SK-N-MC (cell line): ENCODE measurements around the gene DPP7.

Experiments used
- DNase-seq: peaks from one replicate; pipeline ENCODE4 v3.0.0-alpha.2; 2011; ENCODE audit warnings: low read depth, low spot score
- H3K27ac ChIP-seq: fragments of 200-600 bp; sonication (generic); 2 replicates; pipeline ENCODE4 v1.5.1; 2016; ENCODE audit warnings: mixed run types
- H3K36me3 ChIP-seq: fragments of 200-600 bp; sonication (generic); 2 replicates; pipeline ENCODE4 v1.6.1; 2017; ENCODE audit warnings: antibody characterized with exemption, low read length, mixed read lengths; ENCODE audit not compliant: insufficient read depth
- H3K4me3 ChIP-seq: fragments of 200-600 bp; sonication (generic); 2 replicates; pipeline ENCODE4 v1.5.1; 2016
- H3K9ac ChIP-seq: fragments of 200-600 bp; sonication (generic); 2 replicates; pipeline ENCODE4 v1.8.0; 2017; ENCODE audit warnings: mixed run types, mixed read lengths; ENCODE audit not compliant: insufficient read length
- H3K9me3 ChIP-seq: fragments of 200-600 bp; sonication (generic); 2 replicates; pipeline ENCODE4 v1.6.1; 2017; ENCODE audit warnings: low read depth, mild to moderate bottlenecking, antibody characterized with exemption, low read length, moderate library complexity, mixed read lengths
- EZH2 ChIP-seq: fragments of 200-600 bp; sonication (generic); IDR thresholded peaks from one replicate; pipeline ENCODE4 v1.6.1; 2017; ENCODE audit warnings: antibody characterized with exemption
- FOXP2 ChIP-seq: optimal IDR thresholded peaks from 2 replicates; pipeline ENCODE3; 2011; ENCODE audit warnings: mild to moderate bottlenecking, moderate library complexity; ENCODE audit not compliant: insufficient read depth; ENCODE audit errors: extremely low read length, control extremely low read depth
- POLR2AphosphoS5 ChIP-seq: IDR thresholded peaks from 2 replicates; pipeline ENCODE4 v1.6.1; 2012; ENCODE audit warnings: mild to moderate bottlenecking, low read depth, low read length, borderline replicate concordance

DPP7 gene

GRCh38 chr9:137071282-137071681, 43.3 kb downstream of the DPP7 start:
- H3K4me3 ChIP-seq = peak overlapping the region; percentile 80
- TF ChIP-seq POLR2AphosphoS5 (no peak), EZH2 (no peak), FOXP2 (no peak)
- H3K27ac ChIP-seq = no peak overlapping the region
- no peak for DNase-seq
- no peaks in the 10 kb centered on the region for H3K36me3 ChIP-seq
- H3K9ac ChIP-seq = peak overlapping the region; percentile 57
- no peaks in the 10 kb centered on the region for H3K9me3 ChIP-seq

- H3K9ac ChIP-seq = peak overlapping the region; percentile 57
- no peak for DNase-seq
- H3K4me3 ChIP-seq = peak overlapping the region; percentile 80
- H3K9me3 ChIP-seq = no peaks in the 10 kb centered on the region
- no peaks in the 10 kb centered on the region for H3K36me3 ChIP-seq
- no peak for TF ChIP-seq POLR2AphosphoS5
- no peak for TF ChIP-seq EZH2
- TF ChIP-seq FOXP2 = no peak
- H3K27ac ChIP-seq = no peak overlapping the region
These were observed 43.6 kb downstream of the DPP7 start for GRCh38 chr9:137070906-137071275.

GRCh38 chr9:137070201-137070905, 44.2 kb downstream of the DPP7 start, which contains the start of gene SAPCD2:
TSS of gene SAPCD2 (minus strand) at chr9:137070557. CDS start at chr9:137070460, 97 bp downstream.
- Histone ChIP-seq H3K9ac (peak within 1 kb of the TSS; percentile 66), H3K27ac (no peak within 1 kb of the TSS), H3K4me3 (peak within 1 kb of the TSS; percentile 80), H3K36me3 (no peaks in the 10 kb centered on the region), H3K9me3 (no peaks in the 10 kb centered on the region)
- TF ChIP-seq POLR2AphosphoS5 (peak; percentile 57; the same call in 1 of the 2 replicates), FOXP2 (no peak), EZH2 (no peak)
- DNase-seq = no peak

- Histone ChIP-seq H3K27ac (no peak overlapping the region), H3K36me3 (peaks cover 2% of the 10 kb centered on the region; the same call in 1 of the 2 replicates), H3K9me3 (no peaks in the 10 kb centered on the region), H3K4me3 (peak overlapping the region; percentile 80), H3K9ac (peak overlapping the region; percentile 66)
- DNase-seq = no peak
- TF ChIP-seq POLR2AphosphoS5 (no peak), FOXP2 (no peak), EZH2 (no peak)
These were observed 44.9 kb downstream of the DPP7 start for GRCh38 chr9:137069508-137070091.

- Histone ChIP-seq H3K27ac (no peak overlapping the region), H3K9me3 (no peaks in the 10 kb centered on the region), H3K36me3 (peaks cover 4% of the 10 kb centered on the region; the same call in 1 of the 2 replicates), H3K4me3 (peak overlapping the region; percentile 80), H3K9ac (peak overlapping the region; percentile 66)
- DNase-seq = no peak
- TF ChIP-seq EZH2 (no peak), POLR2AphosphoS5 (no peak), FOXP2 (no peak)
These were observed 45.7 kb downstream of the DPP7 start for GRCh38 chr9:137068539-137069507.

GRCh38 chr9:137067860-137068538, 46.5 kb downstream of the DPP7 start:
- no peak overlapping the region for H3K9ac ChIP-seq
- DNase-seq = no peak
- 0 out of 2 replicates have a peak overlapping the region, but pooled peaks have one; percentile 13 for H3K27ac ChIP-seq
- TF ChIP-seq POLR2AphosphoS5 (no peak), FOXP2 (no peak), EZH2 (no peak)
- H3K9me3 ChIP-seq = no peaks in the 10 kb centered on the region
- H3K4me3 ChIP-seq = peak overlapping the region; percentile 80
- H3K36me3 ChIP-seq = peaks cover 4% of the 10 kb centered on the region; the same call in 1 of the 2 replicates

- Histone ChIP-seq H3K27ac (no peak overlapping the region), H3K36me3 (peaks cover 4% of the 10 kb centered on the region; the same call in 1 of the 2 replicates), H3K9ac (no peak overlapping the region), H3K4me3 (no peak overlapping the region), H3K9me3 (no peaks in the 10 kb centered on the region)
- no peak for TF ChIP-seq EZH2
- TF ChIP-seq FOXP2 = no peak
- TF ChIP-seq POLR2AphosphoS5 = no peak
- DNase-seq = no peak
These were observed 48.3 kb downstream of the DPP7 start for GRCh38 chr9:137066096-137066861.
